ENCODE data around the gene CLPTM1L. TPM values are rescaled to one million over a fixed set of nuclear protein-coding genes. Genes with fewer than 3 reads are reported as not detected.

The CLPTM1L gene
- total RNA-seq, 2 donors from 2014 or later, result 68.0 to 89.4 TPM

GRCh38 chr5:1304033-1304432, 40.9 kb downstream of the CLPTM1L start:
- Mint-ChIP-seq H3K4me3 (no peak overlapping the region), H3K27me3 (ENCODE audit: insufficient read depth) (peaks cover 12% of the 10 kb centered on the region), H3K9me3 (no peaks in the 10 kb centered on the region), H3K36me3 (ENCODE audit: low read depth) (no peaks in the 10 kb centered on the region), H3K27ac (no peak overlapping the region), H3K4me1 (no peaks in the 10 kb centered on the region)
- Histone ChIP-seq H3K27ac (ENCODE audit: low read depth, low read length) (no peak overlapping the region), H3K9me3 (ENCODE audit: control insufficient read depth, low read length) (no peaks in the 10 kb centered on the region), H3K9ac (ENCODE audit: extremely low read depth, low read length, poor library complexity, severe bottlenecking) (no peak overlapping the region), H3K36me3 (ENCODE audit: control insufficient read depth, insufficient read depth, low read length) (no peaks in the 10 kb centered on the region), H3K4me1 (ENCODE audit: control insufficient read depth, insufficient read depth, low read length) (no peaks in the 10 kb centered on the region), H3K27me3 (ENCODE audit: control insufficient read depth, insufficient read depth, low read length, poor library complexity, severe bottlenecking) (peaks cover 22% of the 10 kb centered on the region), H3K4me3 (ENCODE audit: low read length) (no peak overlapping the region)
- TF ChIP-seq, protein P1, sequence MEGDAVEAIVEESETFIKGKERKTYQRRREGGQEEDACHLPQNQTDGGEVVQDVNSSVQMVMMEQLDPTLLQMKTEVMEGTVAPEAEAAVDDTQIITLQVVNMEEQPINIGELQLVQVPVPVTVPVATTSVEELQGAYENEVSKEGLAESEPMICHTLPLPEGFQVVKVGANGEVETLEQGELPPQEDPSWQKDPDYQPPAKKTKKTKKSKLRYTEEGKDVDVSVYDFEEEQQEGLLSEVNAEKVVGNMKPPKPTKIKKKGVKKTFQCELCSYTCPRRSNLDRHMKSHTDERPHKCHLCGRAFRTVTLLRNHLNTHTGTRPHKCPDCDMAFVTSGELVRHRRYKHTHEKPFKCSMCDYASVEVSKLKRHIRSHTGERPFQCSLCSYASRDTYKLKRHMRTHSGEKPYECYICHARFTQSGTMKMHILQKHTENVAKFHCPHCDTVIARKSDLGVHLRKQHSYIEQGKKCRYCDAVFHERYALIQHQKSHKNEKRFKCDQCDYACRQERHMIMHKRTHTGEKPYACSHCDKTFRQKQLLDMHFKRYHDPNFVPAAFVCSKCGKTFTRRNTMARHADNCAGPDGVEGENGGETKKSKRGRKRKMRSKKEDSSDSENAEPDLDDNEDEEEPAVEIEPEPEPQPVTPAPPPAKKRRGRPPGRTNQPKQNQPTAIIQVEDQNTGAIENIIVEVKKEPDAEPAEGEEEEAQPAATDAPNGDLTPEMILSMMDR (conservative IDR thresholded peaks at IDR 0.05), result no peak
- 78 to 100% methylated on average over 1 of the region's 2 CpGs for WGBS, 2 experiments (ENCODE audit: insufficient coverage in 1 of 2, insufficient read length in 1 of 2)
- no peak for DNase-seq

- no peaks in the 10 kb centered on the region for H3K9me3 Mint-ChIP-seq
- Histone ChIP-seq H3K36me3 (ENCODE audit: control insufficient read depth, insufficient read depth, low read length) (no peaks in the 10 kb centered on the region), H3K9me3 (ENCODE audit: control insufficient read depth, low read length) (no peaks in the 10 kb centered on the region), H3K27me3 (ENCODE audit: control insufficient read depth, insufficient read depth, low read length, poor library complexity, severe bottlenecking) (peaks cover 22% of the 10 kb centered on the region), H3K27ac (ENCODE audit: low read depth, low read length) (no peak overlapping the region), H3K4me1 (ENCODE audit: control insufficient read depth, insufficient read depth, low read length) (no peaks in the 10 kb centered on the region), H3K9ac (ENCODE audit: extremely low read depth, low read length, poor library complexity, severe bottlenecking) (no peak overlapping the region), H3K4me3 (ENCODE audit: low read length) (no peak overlapping the region)
- no peaks in the 10 kb centered on the region for H3K4me1 Mint-ChIP-seq
- H3K27me3 Mint-ChIP-seq (ENCODE audit: insufficient read depth), result peaks cover 13% of the 10 kb centered on the region
- no peak overlapping the region for H3K27ac Mint-ChIP-seq
- TF ChIP-seq, protein P1 (conservative IDR thresholded peaks at IDR 0.05), result no peak
- H3K36me3 Mint-ChIP-seq (ENCODE audit: low read depth), result no peaks in the 10 kb centered on the region
- DNase-seq, result no peak
- WGBS, 2 experiments (ENCODE audit: insufficient coverage in 1 of 2, insufficient read length in 1 of 2), result 94% methylated on average over 2 of the region's 2 CpGs; no CpG with 5 or more reads in 1 of the 2 experiments
- H3K4me3 Mint-ChIP-seq, result no peak overlapping the region
Observed at GRCh38 chr5:1302258-1302657, 42.6 kb downstream of the CLPTM1L start.

GRCh38 chr5:1300581-1301083, 44.3 kb downstream of the CLPTM1L start:
- Histone ChIP-seq H3K9ac (ENCODE audit: extremely low read depth, low read length, poor library complexity, severe bottlenecking) (no peak overlapping the region), H3K27ac (ENCODE audit: low read depth, low read length) (no peak overlapping the region), H3K4me3 (ENCODE audit: low read length) (no peak overlapping the region), H3K36me3 (ENCODE audit: control insufficient read depth, insufficient read depth, low read length) (no peaks in the 10 kb centered on the region), H3K27me3 (ENCODE audit: control insufficient read depth, insufficient read depth, low read length, poor library complexity, severe bottlenecking) (peaks cover 30% of the 10 kb centered on the region), H3K4me1 (ENCODE audit: control insufficient read depth, insufficient read depth, low read length) (no peaks in the 10 kb centered on the region), H3K9me3 (ENCODE audit: control insufficient read depth, low read length) (no peaks in the 10 kb centered on the region)
- Mint-ChIP-seq H3K4me1 (peaks cover 1% of the 10 kb centered on the region), H3K9me3 (no peaks in the 10 kb centered on the region), H3K27me3 (ENCODE audit: insufficient read depth) (peaks cover 26% of the 10 kb centered on the region), H3K27ac (no peak overlapping the region), H3K4me3 (no peak overlapping the region), H3K36me3 (ENCODE audit: low read depth) (no peaks in the 10 kb centered on the region)
- TF ChIP-seq, protein P1 (conservative IDR thresholded peaks at IDR 0.05), result no peak
- peak; percentile 40 for DNase-seq
- 90 to 95% methylated on average over 15 to 20 of the region's 20 CpGs for whole genome bisulfite sequencing, 2 experiments (ENCODE audit: insufficient coverage in 1 of 2, insufficient read length in 1 of 2)

All from endodermal cell (in vitro differentiated cells).